ENCODE measurements around the gene CYREN. TPM values are rescaled to one million over a fixed set of nuclear protein-coding genes. Genes with fewer than 3 reads are reported as not detected.

Gene CYREN
- total RNA-seq, 2 experiments from 2014 or later = 34.4 to 39.7 TPM

DNA sequence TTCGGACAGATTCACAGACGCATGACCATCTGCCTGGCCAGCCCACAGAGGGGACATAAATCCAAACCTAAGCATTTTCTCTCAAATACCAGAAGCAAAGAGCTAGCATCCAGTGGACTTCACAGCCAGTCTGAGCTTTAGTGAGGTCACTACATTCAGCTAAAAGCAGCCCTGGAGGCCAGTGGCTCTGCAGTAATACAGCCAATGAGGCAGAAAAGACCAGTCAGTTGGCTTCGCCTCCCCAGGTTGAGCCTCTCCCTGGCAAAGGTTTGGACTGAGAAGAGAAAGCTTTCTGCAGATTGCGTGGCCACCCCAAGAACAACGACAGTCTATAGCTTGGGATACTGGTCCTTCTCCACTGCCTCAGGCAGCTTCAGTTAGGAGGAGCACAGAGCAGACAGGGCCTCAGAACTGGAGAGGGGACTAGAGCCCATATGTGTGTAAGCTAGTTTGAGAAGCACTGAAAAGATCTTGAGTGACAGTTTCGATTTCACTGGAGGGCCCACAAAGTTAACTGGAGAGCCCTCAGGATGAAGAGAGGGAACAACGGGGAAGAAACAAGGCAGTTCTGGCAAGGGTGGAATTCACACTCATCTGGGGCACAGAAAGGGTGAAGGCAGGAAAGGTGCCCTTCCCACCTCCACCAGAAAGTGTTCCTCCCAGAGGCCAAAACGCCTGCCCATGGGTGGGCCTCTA lies 37.0 kb upstream of the CYREN start:
- Mint-ChIP-seq H3K4me3 (no peak overlapping the region), H3K36me3 (ENCODE audit: low read depth) (peaks cover 12% of the 10 kb centered on the region), H3K9me3 (no peaks in the 10 kb centered on the region), H3K27ac (no peak overlapping the region), H3K4me1 (peaks cover 36% of the 10 kb centered on the region), H3K27me3 (no peaks in the 10 kb centered on the region)
- DNase-seq = no peak
- CTCF ChIA-PET = interaction anchor here (0.6 kb wide), 1 partner anchor 140 kb away, joined by 3 read pairs; no protein-coding TSS in a partner anchor
- POLR2A ChIA-PET = no interaction called here

DNA sequence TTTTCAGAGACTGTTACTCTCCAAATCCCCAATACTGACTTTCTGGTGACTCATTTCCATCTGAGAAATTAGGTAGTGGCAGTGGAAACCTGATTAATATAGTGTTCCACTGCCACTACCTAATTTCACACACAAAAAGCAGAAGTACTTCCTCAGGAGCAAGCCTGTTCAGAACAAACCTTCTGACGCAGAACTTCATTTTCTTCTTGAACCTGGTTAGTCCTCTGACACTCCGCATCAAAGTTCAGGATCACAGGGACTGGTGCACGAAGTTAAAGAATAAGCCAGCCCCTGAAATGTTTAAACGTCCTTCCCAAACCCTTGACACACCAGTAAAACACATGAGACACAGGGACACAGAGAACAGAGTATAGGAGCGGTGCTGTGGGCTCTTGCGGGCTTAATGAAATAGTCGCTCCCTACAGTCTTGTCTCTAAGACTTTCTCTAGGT lies 36.5 kb upstream of the CYREN start:
- Mint-ChIP-seq H3K36me3 (ENCODE audit: low read depth) (peaks cover 16% of the 10 kb centered on the region), H3K27me3 (no peaks in the 10 kb centered on the region)
- CTCF ChIA-PET = interaction anchor here (0.6 to 1.2 kb wide), 2 partner anchors 9 to 139 kb away, joined by 3 read pairs; no protein-coding TSS in a partner anchor

DNA sequence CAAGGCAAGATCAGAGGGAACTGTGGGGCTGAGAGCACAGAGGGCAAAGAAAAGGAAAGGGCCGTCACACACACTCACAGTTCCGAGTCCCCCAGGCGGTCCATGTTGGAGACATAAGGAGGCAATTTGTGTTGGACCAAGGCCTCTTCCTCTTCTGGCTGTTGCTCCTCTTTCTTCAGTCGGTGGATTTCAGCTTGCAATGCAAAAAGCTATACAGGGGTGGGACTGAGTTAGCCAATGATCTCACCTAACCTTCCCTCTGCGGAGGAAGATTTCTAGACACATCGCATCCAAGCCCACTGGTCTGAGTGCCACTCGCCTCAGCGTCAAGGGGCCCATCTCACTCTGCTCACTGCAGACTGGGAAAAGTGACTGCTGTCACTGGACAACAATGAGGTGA lies 35.3 kb upstream of the CYREN start:
- Mint-ChIP-seq H3K4me3 (no peak overlapping the region), H3K27me3 (no peaks in the 10 kb centered on the region), H3K27ac (no peak overlapping the region), H3K9me3 (no peaks in the 10 kb centered on the region), H3K4me1 (peaks cover 31% of the 10 kb centered on the region), H3K36me3 (ENCODE audit: low read depth) (peaks cover 20% of the 10 kb centered on the region)
- CTCF ChIA-PET = interaction anchor here (1.2 to 2.1 kb wide), 5 partner anchors 8 to 220 kb away, joined by 3 to 7 read pairs (median 4); partner anchors contain the start of genes AGBL3 and CYREN
- POLR2A ChIA-PET = interaction anchor here (0.7 kb wide), 1 partner anchor 58 kb away, joined by 3 read pairs; the partner anchor contains the start of gene TMEM140
- DNase-seq = no peak

More for the DNA sequence above, 36.5 kb upstream of the CYREN start:
- H3K4me1 Mint-ChIP-seq = peaks cover 36% of the 10 kb centered on the region
- no peak overlapping the region for H3K27ac Mint-ChIP-seq
- POLR2A ChIA-PET = no interaction called here
- H3K9me3 Mint-ChIP-seq = no peaks in the 10 kb centered on the region
- no peak overlapping the region for H3K4me3 Mint-ChIP-seq
- DNase-seq = no peak

DNA sequence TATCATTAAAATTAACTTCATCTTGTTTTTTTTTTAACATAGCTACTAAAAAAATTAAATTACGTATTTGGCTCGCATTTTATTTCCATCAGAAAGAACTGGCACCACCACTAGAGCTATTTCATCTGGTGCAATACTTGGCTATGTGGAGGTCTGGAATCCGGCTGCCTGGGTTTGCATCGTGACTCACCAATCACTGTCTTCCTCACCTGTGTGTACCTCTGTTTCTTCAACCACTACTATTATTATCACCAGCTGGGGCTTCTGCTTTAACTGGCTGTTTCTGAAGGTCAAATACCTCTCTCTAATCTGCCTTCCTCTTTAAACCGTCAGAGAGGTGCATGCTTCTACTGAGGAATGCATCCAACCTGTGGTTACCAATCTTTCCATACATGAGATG lies 34.4 kb upstream of the CYREN start:
- no peak for DNase-seq
- H3K4me1 Mint-ChIP-seq = peaks cover 23% of the 10 kb centered on the region

DNA sequence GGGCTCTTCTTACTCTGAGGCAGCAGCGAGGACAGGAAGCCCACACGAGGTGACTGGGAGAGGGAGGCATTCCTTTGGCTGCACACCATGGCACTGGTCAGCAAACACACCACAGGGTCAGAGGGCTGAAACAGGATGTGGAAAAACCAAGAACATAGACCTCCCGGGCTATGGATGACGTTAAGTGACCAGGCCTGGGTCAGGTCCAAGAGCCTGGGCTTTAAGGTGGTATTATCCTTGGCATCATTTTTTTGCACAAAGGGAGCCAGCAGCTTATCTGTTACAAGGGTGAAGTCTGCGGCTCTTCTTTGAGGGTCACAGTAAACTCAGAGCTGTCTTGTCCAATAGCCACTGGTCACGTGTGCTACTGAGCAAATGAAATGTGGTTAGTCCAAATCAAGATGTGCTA lies 33.8 kb upstream of the CYREN start:
- CTCF ChIA-PET = interaction anchor here (0.7 to 2.1 kb wide), 5 partner anchors 13 to 579 kb away, joined by 3 to 7 read pairs (median 3); partner anchors contain the start of gene CYREN
- H3K4me1 Mint-ChIP-seq = peaks cover 20% of the 10 kb centered on the region
- H3K27ac Mint-ChIP-seq = no peak overlapping the region
- no peak overlapping the region for H3K4me3 Mint-ChIP-seq
- no peaks in the 10 kb centered on the region for H3K9me3 Mint-ChIP-seq
- POLR2A ChIA-PET = no interaction called here
- H3K36me3 Mint-ChIP-seq (ENCODE audit: low read depth) = peaks cover 21% of the 10 kb centered on the region
- no peaks in the 10 kb centered on the region for H3K27me3 Mint-ChIP-seq
- DNase-seq = no peak

More for the DNA sequence above, 34.4 kb upstream of the CYREN start:
- ChIA-PET CTCF (interaction anchor here (0.7 to 2.1 kb wide), 6 partner anchors 14 to 580 kb away, joined by 3 to 7 read pairs (median 4); partner anchors contain the start of genes AGBL3 and CYREN), POLR2A (no interaction called here)
- no peaks in the 10 kb centered on the region for H3K9me3 Mint-ChIP-seq
- no peak overlapping the region for H3K4me3 Mint-ChIP-seq
- no peaks in the 10 kb centered on the region for H3K27me3 Mint-ChIP-seq
- no peak overlapping the region for H3K27ac Mint-ChIP-seq
- peaks cover 20% of the 10 kb centered on the region for H3K36me3 Mint-ChIP-seq (ENCODE audit: low read depth)

DNA sequence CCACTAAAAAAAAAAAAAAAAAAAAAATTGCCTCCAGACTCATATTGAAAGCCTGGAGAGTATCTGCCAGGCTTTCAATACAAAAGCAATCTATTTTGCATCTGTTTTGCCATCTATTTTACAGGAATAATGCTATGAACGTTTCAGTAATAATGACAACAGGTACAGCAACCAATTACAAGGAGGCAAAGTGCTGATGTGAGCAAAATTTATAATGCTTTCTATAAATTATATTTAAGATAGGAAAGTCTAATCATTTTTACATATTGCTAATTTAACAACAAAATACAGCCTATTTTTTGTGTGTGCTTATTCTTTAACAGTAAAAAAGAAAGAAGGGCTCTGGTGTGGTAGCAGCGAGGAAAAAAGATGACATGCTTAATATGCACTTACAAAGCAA lies 30.8 kb upstream of the CYREN start:
- DNase-seq = no peak
- CTCF ChIA-PET = interaction anchor here (0.9 to 1.5 kb wide), 3 partner anchors 8 to 241 kb away, joined by 3 to 4 read pairs (median 3); no protein-coding TSS in a partner anchor
- H3K36me3 Mint-ChIP-seq (ENCODE audit: low read depth) = peaks cover 32% of the 10 kb centered on the region

DNA sequence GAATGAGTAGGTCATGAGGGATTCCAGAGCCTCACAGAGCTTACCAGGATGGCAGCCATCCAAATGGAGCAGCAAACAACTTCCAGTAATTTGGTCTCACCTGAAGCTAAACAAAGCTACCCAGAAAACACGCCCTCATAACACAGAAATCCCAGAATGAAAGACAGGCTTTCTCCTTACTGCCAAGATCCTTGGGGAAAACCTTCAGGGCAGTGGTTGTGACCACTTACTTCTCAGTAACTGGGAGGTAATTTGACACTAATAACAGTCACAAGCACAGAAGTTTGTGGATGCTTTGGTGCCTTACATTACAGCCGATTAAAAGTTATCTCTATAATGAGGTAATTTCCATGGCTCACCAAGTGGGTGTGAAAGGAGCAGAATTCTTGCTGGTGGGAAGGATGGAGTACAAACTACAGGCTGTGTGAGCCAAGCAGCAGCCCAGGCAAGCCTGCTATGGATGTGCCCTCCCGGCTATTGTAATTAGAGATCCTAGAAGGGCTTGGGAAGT lies 30.4 kb upstream of the CYREN start:
- no peak for DNase-seq
- no peak overlapping the region for H3K4me3 Mint-ChIP-seq
- H3K36me3 Mint-ChIP-seq (ENCODE audit: low read depth) = peaks cover 30% of the 10 kb centered on the region
- POLR2A ChIA-PET = no interaction called here
- H3K27me3 Mint-ChIP-seq = no peaks in the 10 kb centered on the region
- H3K9me3 Mint-ChIP-seq = no peaks in the 10 kb centered on the region
- peaks cover 6% of the 10 kb centered on the region for H3K4me1 Mint-ChIP-seq
- CTCF ChIA-PET = interaction anchor here (1.5 kb wide), 1 partner anchor 9 kb away, joined by 4 read pairs; no protein-coding TSS in a partner anchor
- no peak overlapping the region for H3K27ac Mint-ChIP-seq

More for the DNA sequence above, 30.8 kb upstream of the CYREN start:
- Mint-ChIP-seq H3K4me3 (no peak overlapping the region), H3K9me3 (no peaks in the 10 kb centered on the region), H3K27ac (no peak overlapping the region), H3K27me3 (no peaks in the 10 kb centered on the region), H3K4me1 (peaks cover 6% of the 10 kb centered on the region)
- POLR2A ChIA-PET = no interaction called here

DNA sequence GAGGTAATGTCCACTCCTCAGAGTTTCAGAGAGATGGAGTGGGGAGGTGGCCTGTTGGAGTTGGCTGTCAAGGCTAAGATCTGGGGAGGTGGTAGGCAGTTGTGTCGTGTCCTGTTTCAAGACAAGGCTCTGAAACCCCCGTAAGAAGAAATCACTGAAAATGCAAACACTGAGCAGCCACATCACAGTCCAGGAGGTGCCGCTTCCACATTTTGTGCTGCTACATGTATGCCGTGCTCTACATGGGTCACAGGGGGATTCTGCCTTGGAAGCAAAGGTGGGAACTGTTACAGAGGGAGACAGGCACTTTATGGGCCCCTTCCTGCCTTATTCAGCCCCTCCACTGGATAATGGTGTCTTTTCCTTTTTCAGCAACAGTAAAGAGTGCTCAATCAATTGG lies 28.9 kb upstream of the CYREN start:
- Mint-ChIP-seq H3K4me3 (no peak overlapping the region), H3K27ac (no peak overlapping the region), H3K9me3 (no peaks in the 10 kb centered on the region), H3K36me3 (ENCODE audit: low read depth) (peaks cover 27% of the 10 kb centered on the region), H3K4me1 (peaks cover 6% of the 10 kb centered on the region), H3K27me3 (no peaks in the 10 kb centered on the region)
- no peak for DNase-seq
- ChIA-PET POLR2A (no interaction called here), CTCF (no interaction called here)

DNA sequence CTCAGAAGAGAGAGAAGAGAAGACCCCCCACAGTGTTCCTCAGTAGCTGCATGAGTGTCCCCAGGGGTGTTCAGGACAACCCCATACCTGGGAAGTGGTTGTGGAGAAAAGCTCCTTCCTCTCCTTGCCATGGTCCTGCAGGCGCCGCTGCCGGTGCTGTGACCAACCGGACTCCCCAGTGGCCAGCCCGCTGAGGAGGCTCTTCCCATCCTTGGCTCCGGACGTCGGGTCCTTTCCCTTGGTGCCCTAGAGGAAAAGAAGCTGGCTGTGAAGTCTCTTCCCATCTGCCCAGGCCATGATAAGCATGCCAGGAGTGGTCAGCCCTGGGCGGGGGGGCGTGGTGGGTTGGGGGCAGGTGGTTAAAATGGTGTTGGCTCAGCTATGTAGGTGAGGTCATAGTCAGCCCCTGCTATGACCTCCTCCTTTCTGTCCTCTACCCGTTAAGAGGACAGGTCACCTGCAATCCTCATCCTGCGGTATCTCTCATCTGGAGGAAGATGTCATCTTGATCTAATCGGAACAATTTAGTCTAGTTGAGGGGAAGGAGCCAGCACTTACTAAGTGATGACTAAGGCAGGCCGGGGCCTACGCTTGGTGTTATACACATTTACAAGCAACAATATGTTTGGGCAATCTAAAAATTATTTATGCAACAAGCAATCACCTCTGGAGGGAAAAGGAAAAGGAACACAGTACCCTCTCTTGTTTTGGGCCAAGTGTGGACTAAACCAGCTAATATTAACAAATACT lies 27.6 kb upstream of the CYREN start:
- POLR2A ChIA-PET = interaction anchor here (0.6 kb wide), 1 partner anchor 10 kb away, joined by 3 read pairs; no protein-coding TSS in a partner anchor

DNA sequence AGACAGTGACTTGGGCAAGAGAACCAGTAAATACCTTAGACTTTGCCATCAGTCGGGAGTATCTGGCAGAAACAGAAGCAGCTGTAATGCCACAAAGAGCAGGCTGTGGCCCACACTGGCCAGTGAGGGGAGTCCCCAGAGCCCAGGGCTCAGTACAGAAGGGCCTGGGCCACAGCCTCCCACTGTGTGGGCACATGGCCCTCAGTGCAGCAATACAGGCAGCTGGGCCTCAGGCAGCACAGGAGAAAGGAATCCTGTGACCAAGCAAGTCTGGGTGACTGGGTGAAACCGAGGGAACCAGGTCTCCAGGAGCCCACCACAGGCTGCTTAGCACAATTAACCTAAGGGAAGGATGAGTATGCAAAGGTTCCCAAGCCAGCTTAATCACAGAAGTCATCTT lies 26.8 kb upstream of the CYREN start:
- no peak overlapping the region for H3K4me3 Mint-ChIP-seq
- CTCF ChIA-PET = interaction anchor here (1.0 to 1.3 kb wide), 2 partner anchors 9 to 211 kb away, joined by 3 read pairs; partner anchors contain the start of gene AGBL3
- POLR2A ChIA-PET = no interaction called here
- no peaks in the 10 kb centered on the region for H3K27me3 Mint-ChIP-seq
- H3K4me1 Mint-ChIP-seq = no peaks in the 10 kb centered on the region
- H3K9me3 Mint-ChIP-seq = no peaks in the 10 kb centered on the region
- peaks cover 25% of the 10 kb centered on the region for H3K36me3 Mint-ChIP-seq (ENCODE audit: low read depth)
- no peak for DNase-seq
- H3K27ac Mint-ChIP-seq = no peak overlapping the region

More for the DNA sequence above, 27.6 kb upstream of the CYREN start:
- CTCF ChIA-PET = interaction anchor here (1.0 to 1.3 kb wide), 3 partner anchors 8 to 212 kb away, joined by 3 to 4 read pairs (median 3); partner anchors contain the start of genes AGBL3 and CYREN
- Mint-ChIP-seq H3K27me3 (no peaks in the 10 kb centered on the region), H3K4me3 (no peak overlapping the region), H3K4me1 (no peaks in the 10 kb centered on the region), H3K9me3 (no peaks in the 10 kb centered on the region), H3K36me3 (ENCODE audit: low read depth) (peaks cover 24% of the 10 kb centered on the region), H3K27ac (no peak overlapping the region)
- DNase-seq = no peak

DNA sequence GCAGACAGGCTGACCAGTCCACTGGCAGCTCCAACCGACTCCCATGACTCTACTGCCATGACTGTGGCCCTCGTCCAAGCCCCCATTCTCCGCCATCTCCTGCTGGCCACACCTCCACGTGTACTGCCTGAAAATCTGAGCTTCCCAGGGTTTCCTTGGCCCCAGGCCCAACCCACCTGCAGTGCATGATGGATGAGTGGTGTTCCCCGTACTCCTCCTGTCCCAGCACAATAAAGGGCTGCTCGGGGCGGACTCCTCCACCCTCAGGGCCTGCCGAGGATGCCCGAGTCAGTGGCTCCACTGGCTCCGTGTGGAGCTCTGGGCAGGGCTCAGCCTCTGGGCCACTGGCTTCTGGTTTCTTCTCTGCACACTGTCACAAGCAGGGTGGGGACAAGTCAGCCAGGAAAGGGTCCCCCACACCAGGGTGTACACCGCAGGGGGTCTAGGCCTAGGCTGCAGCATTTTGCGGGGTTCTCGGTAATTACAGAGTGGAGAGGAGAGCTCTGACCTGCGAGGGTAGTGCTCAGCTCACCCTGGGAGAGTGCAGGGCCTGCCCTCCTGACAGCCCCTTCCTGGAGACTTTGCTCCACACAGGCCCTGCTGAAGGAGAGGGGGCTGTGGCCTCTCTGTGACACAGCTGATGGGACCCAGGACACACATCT lies 25.6 kb upstream of the CYREN start:
- POLR2A ChIA-PET = no interaction called here
- H3K36me3 Mint-ChIP-seq (ENCODE audit: low read depth) = peaks cover 24% of the 10 kb centered on the region

DNA sequence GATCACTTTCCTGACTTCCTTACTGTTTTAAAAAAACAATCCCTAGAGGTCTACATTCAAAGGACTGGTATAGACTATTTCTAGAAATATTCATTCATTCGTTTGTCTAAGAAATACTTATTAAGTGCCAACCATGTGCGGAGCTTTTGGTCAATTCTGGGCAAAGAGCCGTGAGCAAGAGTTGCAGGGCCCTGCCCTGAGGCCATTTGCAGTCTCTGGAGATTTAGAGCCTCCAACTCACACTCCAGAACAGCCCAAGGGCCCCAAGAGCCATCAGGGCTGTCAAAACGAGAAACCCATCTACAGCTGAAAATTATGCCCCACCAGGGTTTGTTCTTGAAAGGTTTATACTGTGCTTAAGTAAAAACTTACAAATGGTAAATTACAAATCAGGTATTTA lies 24.6 kb upstream of the CYREN start:
- no peak overlapping the region for H3K27ac Mint-ChIP-seq
- H3K27me3 Mint-ChIP-seq = no peaks in the 10 kb centered on the region
- H3K4me3 Mint-ChIP-seq = no peak overlapping the region
- POLR2A ChIA-PET = no interaction called here
- DNase-seq = no peak
- H3K36me3 Mint-ChIP-seq (ENCODE audit: low read depth) = peaks cover 24% of the 10 kb centered on the region
- no peaks in the 10 kb centered on the region for H3K4me1 Mint-ChIP-seq
- CTCF ChIA-PET = interaction anchor here (1.3 to 2.3 kb wide), 2 partner anchors 12 to 16 kb away, joined by 3 to 5 read pairs; partner anchors contain the start of gene WDR91
- no peaks in the 10 kb centered on the region for H3K9me3 Mint-ChIP-seq

More for the DNA sequence above, 25.6 kb upstream of the CYREN start:
- CTCF ChIA-PET = interaction anchor here (0.6 to 1.3 kb wide), 4 partner anchors 13 to 38 kb away, joined by 3 to 4 read pairs (median 3); no protein-coding TSS in a partner anchor
- no peaks in the 10 kb centered on the region for H3K4me1 Mint-ChIP-seq
- no peaks in the 10 kb centered on the region for H3K27me3 Mint-ChIP-seq
- no peaks in the 10 kb centered on the region for H3K9me3 Mint-ChIP-seq
- DNase-seq = no peak
- H3K4me3 Mint-ChIP-seq = no peak overlapping the region
- H3K27ac Mint-ChIP-seq = no peak overlapping the region

All from activated CD4-positive, alpha-beta T cell treated with anti-CD3 and anti-CD28 coated beads, Interleukin-2, amount 10 ng/mL, durations not matched to agents 7 days and 5 days (primary cell).